Stomach smooth muscle (tissue), 2 donors: ENCODE data around the gene BMPER.

ENCODE experiments used
- H3K27ac ChIP-seq: one replicate; pipeline ENCODE4 v1.7.0; 2013; ENCODE audit warnings: mild to moderate bottlenecking, low read length, inconsistent platforms
- H3K27me3 ChIP-seq, 2 donors: one replicate each; pipeline ENCODE4 v1.7.0; 2013; ENCODE audit warnings: low read length in 2 of 2; ENCODE audit not compliant: insufficient read depth in 2 of 2, control insufficient read depth in 1 of 2
- H3K36me3 ChIP-seq, 2 donors: one replicate each; pipeline ENCODE4 v1.7.0; 2013; ENCODE audit warnings: low read length in 2 of 2; ENCODE audit not compliant: control insufficient read depth in 2 of 2, insufficient read depth in 2 of 2
- H3K4me1 ChIP-seq: one replicate; pipeline ENCODE4 v1.7.0; 2013; ENCODE audit warnings: low read length; ENCODE audit not compliant: control insufficient read depth, insufficient read depth
- H3K4me3 ChIP-seq, 2 donors: one replicate each; pipeline ENCODE4 v1.7.0; 2013; ENCODE audit warnings: low read length in 2 of 2
- H3K9ac ChIP-seq, 2 donors: one replicate each; pipeline ENCODE4 v1.7.0; 2013; ENCODE audit warnings: low read length in 2 of 2, mild to moderate bottlenecking in 1 of 2
- H3K9me3 ChIP-seq, 2 donors: one replicate each; pipeline ENCODE4 v1.7.0; 2013; ENCODE audit warnings: low read length in 2 of 2; ENCODE audit not compliant: control insufficient read depth in 2 of 2
- donor health status: healthy.
- donor health status: Pancreatic carcinoma.

Gene BMPER

DNA sequence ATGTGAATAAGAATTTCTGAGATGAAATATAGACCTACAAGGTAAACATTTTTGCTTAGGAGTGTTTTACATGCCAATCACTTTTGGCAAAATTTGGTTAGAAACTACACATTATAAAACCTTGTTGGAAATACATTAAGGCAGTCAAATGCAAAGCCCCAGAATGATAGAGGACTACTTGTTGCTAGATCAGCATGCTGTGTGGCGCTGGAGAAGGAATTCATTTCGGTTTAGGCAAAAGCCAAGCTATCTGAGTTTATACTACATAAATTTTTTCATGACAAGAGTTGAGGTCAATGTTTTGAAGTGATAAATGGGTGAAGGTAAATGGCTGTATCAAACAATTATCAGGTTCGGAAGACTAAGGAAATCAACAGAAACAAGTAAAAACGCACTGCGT, 2.3 kb downstream of the BMPER start:
- Histone ChIP-seq H3K4me3 (peak overlapping the region in 1 of 2 donors; percentile 35), H3K9me3 (no peaks in the 10 kb centered on the region), H3K9ac (no peak overlapping the region), H3K27ac (no peak overlapping the region), H3K4me1 (peaks cover 8% of the 10 kb centered on the region), H3K27me3 (no peaks in the 10 kb centered on the region), H3K36me3 (peaks cover 0 to 6% of the 10 kb centered on the region in 2 donors)

GRCh38 chr7:33909318-33909717, 4.0 kb downstream of the BMPER start:
- no peak overlapping the region for H3K4me3 ChIP-seq
- H3K9me3 ChIP-seq: no peaks in the 10 kb centered on the region
- peaks cover 0 to 8% of the 10 kb centered on the region in 2 donors for H3K36me3 ChIP-seq
- no peak overlapping the region for H3K9ac ChIP-seq
- H3K27ac ChIP-seq: no peak overlapping the region
- H3K27me3 ChIP-seq: no peaks in the 10 kb centered on the region
- no peaks in the 10 kb centered on the region for H3K4me1 ChIP-seq

GRCh38 chr7:33909755-33910154, 4.4 kb downstream of the BMPER start:
- no peak overlapping the region for H3K9ac ChIP-seq
- H3K36me3 ChIP-seq: peaks cover 0 to 8% of the 10 kb centered on the region in 2 donors
- no peak overlapping the region for H3K4me3 ChIP-seq
- H3K27me3 ChIP-seq: no peaks in the 10 kb centered on the region
- H3K27ac ChIP-seq: no peak overlapping the region
- H3K4me1 ChIP-seq: no peaks in the 10 kb centered on the region
- H3K9me3 ChIP-seq: no peaks in the 10 kb centered on the region

DNA sequence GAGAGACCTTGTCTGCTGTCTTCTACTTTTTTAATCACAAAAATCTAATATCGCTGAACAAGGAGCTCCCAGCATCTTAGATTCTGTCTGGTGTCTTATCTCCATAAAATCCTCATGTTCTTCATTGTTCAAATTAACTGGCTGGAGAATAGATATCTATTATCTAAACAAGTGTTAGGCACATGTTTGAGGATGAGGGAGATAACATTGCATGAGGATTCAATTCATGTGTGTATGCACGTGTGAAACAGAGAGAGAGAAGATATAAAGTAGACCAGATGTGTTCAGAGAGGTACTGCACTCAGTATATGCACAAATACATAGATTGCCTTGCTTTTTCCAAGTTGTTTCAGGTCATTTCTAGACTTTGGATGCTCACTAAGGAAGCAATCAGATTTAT, 5.4 kb downstream of the BMPER start:
- Histone ChIP-seq H3K9me3 (no peaks in the 10 kb centered on the region), H3K36me3 (peaks cover 0 to 8% of the 10 kb centered on the region in 2 donors), H3K27ac (no peak overlapping the region), H3K27me3 (no peaks in the 10 kb centered on the region), H3K9ac (no peak overlapping the region), H3K4me3 (no peak overlapping the region), H3K4me1 (no peaks in the 10 kb centered on the region)

GRCh38 chr7:33916357-33917081, 11.2 kb downstream of the BMPER start:
- Histone ChIP-seq H3K4me3 (no peak overlapping the region), H3K27me3 (no peaks in the 10 kb centered on the region), H3K9ac (no peak overlapping the region), H3K27ac (peak overlapping the region; percentile 25), H3K36me3 (peaks cover 0 to 10% of the 10 kb centered on the region in 2 donors), H3K9me3 (no peaks in the 10 kb centered on the region), H3K4me1 (peaks cover 8% of the 10 kb centered on the region)

DNA sequence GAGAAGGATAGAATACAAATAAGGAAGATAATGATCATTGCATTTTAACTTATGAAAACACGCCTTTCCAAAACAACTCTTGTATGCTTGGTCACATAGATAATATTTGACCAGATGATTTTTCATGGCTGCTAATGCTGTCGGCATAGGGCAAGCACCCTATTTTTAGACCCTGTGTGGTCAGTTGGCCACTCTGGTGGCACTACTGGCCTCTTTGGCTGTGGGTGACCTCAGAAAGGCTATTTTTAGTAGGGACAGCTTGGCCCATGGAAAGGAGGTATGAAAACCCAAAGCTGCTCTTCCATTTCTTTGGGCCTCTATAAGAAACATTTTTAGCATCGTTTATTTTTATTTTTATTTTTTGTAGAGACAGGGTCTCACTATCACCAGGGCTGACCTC, 12.3 kb downstream of the BMPER start:
- H3K4me1 ChIP-seq: peaks cover 16% of the 10 kb centered on the region
- H3K9me3 ChIP-seq: no peaks in the 10 kb centered on the region
- H3K27me3 ChIP-seq: no peaks in the 10 kb centered on the region
- peaks cover 0 to 4% of the 10 kb centered on the region in 2 donors for H3K36me3 ChIP-seq
- H3K4me3 ChIP-seq: no peak overlapping the region
- no peak overlapping the region for H3K27ac ChIP-seq
- no peak overlapping the region for H3K9ac ChIP-seq

GRCh38 chr7:33918438-33919143, 13.3 kb downstream of the BMPER start:
- peaks cover 19% of the 10 kb centered on the region for H3K4me1 ChIP-seq
- H3K27me3 ChIP-seq: no peaks in the 10 kb centered on the region
- H3K4me3 ChIP-seq: no peak overlapping the region
- H3K27ac ChIP-seq: no peak overlapping the region
- peaks cover 0 to 2% of the 10 kb centered on the region in 2 donors for H3K36me3 ChIP-seq
- H3K9ac ChIP-seq: no peak overlapping the region
- H3K9me3 ChIP-seq: no peaks in the 10 kb centered on the region

GRCh38 chr7:33919449-33919848, 14.1 kb downstream of the BMPER start:
- H3K9me3 ChIP-seq: no peaks in the 10 kb centered on the region
- H3K27ac ChIP-seq: no peak overlapping the region
- no peak overlapping the region for H3K4me3 ChIP-seq
- peaks cover 0 to 4% of the 10 kb centered on the region in 2 donors for H3K36me3 ChIP-seq
- H3K4me1 ChIP-seq: peaks cover 19% of the 10 kb centered on the region
- no peak overlapping the region for H3K9ac ChIP-seq
- no peaks in the 10 kb centered on the region for H3K27me3 ChIP-seq

GRCh38 chr7:33921216-33921938, 16.0 kb downstream of the BMPER start:
- H3K27me3 ChIP-seq: no peaks in the 10 kb centered on the region
- peaks cover 0 to 3% of the 10 kb centered on the region in 2 donors for H3K36me3 ChIP-seq
- H3K27ac ChIP-seq: no peak overlapping the region
- no peak overlapping the region for H3K4me3 ChIP-seq
- no peak overlapping the region for H3K9ac ChIP-seq
- no peaks in the 10 kb centered on the region for H3K9me3 ChIP-seq
- peaks cover 22% of the 10 kb centered on the region for H3K4me1 ChIP-seq

DNA sequence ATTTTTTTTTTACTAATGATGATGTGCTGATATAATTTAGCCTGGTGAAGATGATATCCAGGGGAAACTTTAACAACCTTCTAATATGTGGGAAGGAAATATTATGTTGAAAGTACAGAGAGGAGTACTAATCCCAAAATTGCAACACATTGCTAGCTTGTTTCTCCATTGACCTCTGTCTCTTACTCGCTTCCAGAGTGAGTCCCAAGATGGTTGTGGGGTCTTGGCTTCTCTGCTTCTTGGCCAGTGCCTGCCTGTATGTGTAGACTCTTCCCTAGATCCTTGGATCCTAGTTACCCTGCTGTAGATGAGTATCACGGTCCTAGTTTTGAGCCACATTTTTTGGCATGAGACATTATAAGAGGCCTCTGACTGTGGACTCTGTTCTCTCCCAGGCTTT, 17.5 kb downstream of the BMPER start:
- no peak overlapping the region for H3K4me3 ChIP-seq

More for the DNA sequence above, 17.5 kb downstream of the BMPER start:
- H3K9ac ChIP-seq: no peak overlapping the region
- peaks cover 0 to 2% of the 10 kb centered on the region in 2 donors for H3K36me3 ChIP-seq
- H3K9me3 ChIP-seq: no peaks in the 10 kb centered on the region
- no peaks in the 10 kb centered on the region for H3K27me3 ChIP-seq
- no peak overlapping the region for H3K27ac ChIP-seq
- peaks cover 31% of the 10 kb centered on the region for H3K4me1 ChIP-seq
